Stimulated activated CD8-positive, alpha-beta memory T cell treated with anti-CD3 and anti-CD28 coated beads, Interleukin-15, amount 100 ng/mL, for 4 hours (primary cell): ENCODE results near the gene C2orf42.
A peak's percentile ranks its signal among the peaks of the same experiment; 100 is the strongest.
"Not testable (repeated sequence)": the region's sequence is repeated elsewhere in the genome, so short reads cannot be mapped to it uniquely, and the experiment has no call there.

Source experiments
- DNase-seq, 2 donors: peaks; one replicate each; pipeline ENCODE4 v3.0.0-alpha.2; 2020; ENCODE audit warnings: low read depth in 2 of 2

Gene C2orf42

DNA sequence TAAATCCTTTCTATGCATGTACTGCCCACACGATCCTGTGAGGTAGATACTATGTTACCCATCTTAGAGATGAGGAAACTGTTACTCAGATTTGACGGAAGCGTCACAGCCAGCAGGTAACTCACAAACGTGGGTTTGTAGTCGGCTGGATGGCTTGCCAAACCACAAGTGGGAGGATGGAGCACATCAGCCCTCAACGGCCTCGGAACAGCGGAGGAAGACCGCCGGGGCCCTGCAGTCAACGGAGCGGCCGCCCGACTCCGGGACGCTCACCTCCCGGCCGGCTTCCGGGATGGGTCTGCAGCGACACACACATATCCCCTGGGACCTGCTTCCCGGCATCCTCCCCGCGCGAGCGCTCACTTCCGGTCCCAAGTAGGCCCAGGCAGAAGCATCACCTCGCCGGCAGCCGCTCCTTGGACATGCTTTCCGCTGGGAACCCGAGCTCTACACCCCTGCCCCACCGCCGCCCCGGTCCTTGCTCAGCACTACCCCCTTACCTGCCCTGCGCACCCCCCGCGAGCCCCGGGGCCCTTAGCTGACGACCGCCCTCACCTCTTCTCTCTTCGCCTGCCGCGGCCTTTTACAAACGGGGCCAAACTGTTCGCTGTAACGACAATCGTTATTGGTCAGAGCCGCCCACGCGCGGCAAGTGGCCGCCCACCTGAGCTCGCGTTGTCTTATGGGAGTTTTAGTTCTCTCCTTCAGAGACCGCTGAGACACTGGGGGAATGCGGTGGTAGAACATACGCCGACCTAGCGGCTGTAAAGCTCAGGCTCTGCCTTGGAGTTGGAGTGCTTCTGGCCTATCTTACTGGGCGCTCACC is at the start of gene C2orf42:
Gene C2orf42, minus strand, starts transcription at position 602 of the 826 bp plus-strand sequence. CDS start 9,034 bp downstream, outside the sequence.
- DNase-seq = peak; percentile 95 to 96

DNA sequence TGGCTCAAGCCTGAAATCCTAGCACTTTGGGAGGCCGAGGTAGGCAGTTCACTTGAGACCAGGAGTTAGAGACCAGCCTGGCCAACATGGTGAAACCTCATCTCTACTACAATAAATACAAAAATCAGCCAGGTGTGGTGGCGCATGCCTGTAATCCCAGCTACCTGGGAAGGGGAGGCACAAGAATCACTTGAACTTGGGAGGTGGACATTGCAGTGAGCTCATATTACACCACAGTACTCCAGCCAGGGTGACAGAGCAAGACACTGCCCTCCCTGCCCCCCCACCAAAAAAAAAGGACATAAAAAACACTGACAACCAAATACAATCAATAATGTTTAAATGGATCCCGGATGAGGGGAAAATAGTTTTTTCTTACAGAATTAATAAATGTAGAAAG is 49.8 kb upstream of the C2orf42 start:
- no peak for DNase-seq

DNA sequence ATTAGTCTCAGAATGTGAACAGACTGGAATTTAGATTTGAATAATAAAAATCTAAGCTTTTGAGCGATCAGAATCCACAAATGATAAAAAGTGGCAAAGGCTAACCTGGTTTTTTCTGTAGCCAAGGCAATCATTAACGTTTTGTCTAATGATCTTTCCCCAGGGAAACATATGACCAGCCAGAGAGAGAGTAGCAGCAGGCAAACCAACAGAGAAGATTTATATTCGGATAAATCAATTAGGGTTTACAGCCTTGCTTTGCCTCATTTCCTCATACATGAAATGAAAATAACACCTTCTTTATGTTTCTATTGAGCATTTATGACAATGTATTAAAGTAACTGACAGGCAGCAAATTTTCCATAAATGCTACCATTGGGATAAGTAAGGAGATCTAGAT is 43.1 kb upstream of the C2orf42 start:
- no peak for DNase-seq

DNA sequence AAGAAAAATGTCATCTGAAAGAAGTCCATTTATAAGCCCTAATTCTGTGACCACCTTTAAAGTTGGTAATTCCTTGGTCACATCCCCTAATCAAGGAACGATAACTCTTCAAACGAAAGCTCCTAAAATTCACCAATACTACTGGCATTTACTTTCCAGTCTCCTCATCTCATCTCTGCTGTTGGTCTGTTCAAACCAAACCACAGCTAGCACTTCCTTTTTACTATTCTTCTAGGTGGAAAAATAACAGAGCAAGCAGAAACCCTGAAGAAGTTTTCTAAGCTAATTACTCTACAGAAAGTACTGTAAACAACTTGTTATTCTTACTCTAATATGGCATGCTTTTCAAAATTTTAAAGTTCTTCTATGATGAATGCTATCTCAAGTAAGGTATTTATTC is 36.0 kb upstream of the C2orf42 start:
- DNase-seq = no peak

DNA sequence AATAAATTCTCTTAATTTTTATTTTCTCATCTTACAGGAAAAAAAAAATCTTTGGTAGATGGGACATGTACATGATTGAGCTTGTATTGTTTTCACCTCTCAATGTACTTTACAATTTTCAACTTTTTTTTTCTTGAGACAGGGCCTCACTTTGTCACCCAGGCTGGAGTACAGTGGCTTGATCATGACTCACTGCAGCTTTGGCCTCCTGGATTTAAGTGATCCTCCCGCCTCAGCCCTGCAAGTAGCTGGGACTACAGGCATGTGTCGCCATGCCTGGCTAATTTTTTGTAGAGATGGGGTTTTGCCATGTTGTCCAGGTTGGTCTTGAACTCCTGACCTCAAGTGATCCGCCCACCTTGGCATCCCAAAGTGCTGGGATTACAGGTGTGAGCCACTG is 32.5 kb upstream of the C2orf42 start:
- not testable (repeated sequence) for DNase-seq

DNA sequence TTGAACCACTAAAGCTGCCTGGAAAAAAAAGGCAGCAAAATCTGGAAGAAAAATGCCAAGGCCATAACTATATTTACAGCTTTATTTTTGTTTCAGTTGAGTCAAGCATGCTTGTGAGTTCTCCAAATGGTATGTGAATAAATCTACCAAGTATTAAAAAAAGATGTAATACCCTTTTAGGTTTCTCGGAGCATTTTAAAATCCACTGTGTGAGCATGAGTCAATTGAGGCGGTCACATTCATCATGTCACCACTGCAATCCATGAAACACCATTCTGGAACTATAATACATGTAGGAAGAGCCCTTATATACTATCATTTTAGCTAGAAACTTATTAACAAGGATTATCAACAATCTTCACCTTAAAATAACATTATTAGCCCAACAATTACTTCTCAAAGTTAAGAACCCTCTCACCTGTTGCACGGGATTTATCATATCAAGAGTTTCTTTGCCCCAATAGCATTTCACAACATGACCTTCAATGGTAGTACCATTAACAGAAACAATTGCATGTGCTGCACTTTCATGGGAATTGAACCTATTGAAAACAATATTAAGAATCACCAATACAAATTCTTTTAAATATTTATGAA is 24.2 kb upstream of the C2orf42 start:
- no peak for DNase-seq

DNA sequence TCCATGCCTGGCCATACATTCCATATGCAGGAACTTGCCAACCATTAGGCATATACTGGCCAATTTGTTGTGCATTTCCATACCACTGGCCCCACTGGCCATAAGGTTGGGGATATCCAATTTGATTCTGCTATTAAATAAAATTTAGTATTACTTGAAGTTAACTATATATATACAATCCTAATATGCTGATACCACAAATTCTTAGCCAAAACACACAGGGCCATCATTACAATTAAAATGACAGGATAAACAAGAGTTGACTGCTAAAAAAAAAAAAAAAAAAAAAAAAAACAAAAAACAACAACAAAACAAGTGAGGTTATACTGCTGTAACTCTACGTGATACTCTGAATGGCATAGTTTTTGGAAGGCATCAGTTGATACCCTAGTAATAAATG is 23.5 kb upstream of the C2orf42 start:
- no peak for DNase-seq

DNA sequence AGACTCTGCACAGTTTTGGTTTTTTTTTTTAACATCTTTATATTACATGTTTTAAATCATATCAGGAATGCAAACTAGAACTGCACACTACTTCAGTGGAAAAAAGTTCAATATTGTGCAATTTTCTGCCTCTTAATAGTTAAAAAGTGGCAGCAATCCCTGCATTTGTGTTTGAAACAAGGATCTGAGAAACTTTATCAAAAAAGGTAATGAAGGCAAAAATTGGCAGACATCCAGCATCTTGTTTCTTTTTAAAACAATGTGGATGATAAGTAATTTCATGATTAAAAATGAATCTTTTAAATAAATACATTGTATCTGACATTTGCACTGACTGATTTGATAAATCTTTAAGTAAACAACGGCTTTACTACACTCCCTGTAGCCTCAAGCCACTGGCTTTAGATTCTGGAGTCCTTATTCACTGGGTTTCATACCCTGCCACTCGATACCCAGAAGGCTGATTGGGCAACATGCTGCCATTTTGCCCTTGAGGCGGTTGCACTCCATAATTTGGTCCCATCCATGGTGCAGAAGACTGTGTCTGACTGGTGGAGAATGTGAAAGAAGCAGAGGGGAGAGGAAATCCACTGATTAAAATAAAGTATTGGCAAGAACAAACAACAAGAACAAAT is 21.6 kb upstream of the C2orf42 start:
- DNase-seq = no peak

DNA sequence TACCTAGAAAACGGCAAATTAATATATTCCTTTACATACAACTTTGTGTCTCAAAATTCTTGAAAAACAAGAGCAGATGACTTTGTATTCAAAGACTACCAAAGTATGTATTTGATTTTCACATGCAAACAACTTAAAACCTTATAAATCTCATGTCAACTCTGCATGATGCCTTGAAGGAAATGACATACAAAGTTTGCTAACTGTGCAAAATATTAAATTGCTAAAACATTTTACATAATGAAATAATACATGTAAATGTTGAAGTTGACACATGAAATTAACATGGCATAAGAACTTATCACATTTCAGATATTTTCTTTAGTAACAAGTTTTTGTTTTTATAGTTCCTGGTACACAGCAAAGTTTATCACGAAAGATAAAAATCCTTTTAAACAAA is 20.8 kb upstream of the C2orf42 start:
- no peak for DNase-seq

DNA sequence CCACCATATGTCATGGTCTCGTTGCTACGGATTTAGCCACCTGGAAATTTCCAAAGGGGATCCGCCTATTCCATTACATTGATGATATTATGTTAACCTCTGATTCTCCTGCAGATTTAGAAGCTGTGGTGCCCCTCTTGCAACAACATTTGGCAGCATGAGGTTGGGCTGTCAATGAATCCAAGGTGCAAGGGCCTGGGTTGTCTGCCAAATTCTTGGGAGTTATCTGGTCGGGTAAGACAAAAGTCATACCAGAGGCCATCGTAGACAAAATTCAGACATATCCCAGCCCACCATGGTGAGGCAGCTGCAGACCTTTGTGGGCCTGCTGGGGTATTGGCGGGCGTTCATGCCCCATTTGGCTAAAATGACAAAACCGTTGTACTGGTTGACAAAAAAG is 13.6 kb upstream of the C2orf42 start:
- DNase-seq = no peak

DNA sequence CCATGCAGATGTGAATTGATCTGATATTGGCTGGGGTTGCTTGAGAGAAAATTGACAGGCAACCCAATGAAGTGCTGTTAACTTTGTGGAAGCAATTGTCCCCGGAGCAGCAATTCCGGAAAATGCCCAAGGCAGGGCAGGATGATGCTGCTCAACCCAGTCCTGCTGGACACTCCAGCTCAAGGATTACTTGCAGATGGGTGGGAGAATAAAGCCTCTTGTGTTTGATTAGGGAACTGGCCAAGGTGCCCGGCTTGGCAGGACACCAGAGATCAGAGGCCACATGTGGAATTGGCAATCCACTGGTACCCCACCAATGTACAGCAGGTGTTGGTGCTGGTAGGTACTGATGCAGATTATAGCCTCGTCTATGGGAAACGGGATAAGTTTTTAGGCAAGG is 12.3 kb upstream of the C2orf42 start:
- DNase-seq = no peak

DNA sequence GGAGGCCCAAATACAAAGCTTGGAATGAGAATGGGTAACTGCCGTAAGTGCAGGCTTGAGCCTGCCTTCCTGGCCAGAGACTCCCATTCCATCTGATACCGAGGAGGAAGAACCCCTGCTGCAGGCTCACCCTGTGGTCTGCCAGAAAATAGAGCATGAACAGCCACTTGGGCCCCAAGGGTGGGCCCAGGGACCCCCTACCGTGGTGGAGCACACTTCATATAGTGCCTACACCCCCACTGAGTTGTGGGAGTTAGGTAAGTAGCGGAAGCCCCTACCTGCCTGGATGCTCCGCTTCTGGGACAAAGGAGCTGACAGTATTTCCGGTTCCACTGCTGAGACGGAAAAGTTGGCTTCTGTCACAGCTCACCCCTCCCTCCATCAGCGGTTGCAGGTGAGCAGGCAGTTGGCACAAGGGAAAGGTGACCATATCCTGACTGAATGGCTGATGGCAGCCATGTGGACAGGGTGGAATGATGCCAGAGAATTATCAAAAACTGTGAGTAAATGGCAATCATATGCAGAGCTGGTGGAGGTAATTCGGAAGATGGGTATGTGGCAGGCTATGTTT is 11.5 kb upstream of the C2orf42 start:
- no peak for DNase-seq

DNA sequence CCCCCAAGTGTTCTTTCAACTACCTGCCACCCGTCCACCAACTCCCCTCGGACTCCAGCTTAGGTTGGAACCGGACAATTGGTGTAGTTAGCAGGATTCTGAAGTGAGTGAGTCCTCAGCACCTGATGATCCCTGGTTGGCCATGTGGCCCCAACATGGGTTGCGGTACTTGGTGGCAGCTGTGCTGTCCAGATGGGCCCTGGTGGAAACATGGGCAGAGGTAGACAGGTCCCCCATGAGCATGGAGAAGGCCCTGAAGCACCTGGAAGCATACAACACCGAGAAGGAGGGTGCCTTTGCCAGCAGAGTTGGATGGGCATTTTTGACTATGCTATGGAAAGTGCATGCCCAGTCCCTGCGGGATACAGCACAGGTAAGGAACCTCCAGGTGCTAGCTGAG is 11.0 kb upstream of the C2orf42 start:
- DNase-seq = no peak

DNA sequence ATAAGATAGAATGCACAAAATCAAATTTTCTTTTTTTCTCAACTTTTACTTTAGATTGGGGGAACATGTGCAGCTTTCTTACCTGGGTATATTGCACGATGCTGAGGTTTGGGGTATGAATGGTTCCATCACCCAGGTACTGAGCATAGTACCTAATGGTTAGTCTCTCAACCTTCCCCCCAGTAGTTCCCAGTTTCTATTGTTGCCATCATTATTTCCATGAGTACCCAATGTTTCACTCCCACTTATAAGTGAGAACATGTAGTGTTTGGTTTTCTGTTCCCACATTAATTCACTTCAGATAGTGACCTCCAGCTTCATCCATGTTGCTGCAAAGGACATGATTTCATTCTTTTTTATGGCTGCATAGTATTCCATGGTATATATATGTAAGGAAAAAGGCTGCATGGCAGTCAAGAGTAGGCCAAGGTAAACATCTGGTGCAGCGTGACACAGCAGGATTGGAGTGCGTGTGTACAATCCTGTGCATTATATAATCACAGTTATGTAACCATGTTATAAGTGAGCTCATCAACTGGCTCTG is 10.5 kb upstream of the C2orf42 start:
- DNase-seq = no peak

DNA sequence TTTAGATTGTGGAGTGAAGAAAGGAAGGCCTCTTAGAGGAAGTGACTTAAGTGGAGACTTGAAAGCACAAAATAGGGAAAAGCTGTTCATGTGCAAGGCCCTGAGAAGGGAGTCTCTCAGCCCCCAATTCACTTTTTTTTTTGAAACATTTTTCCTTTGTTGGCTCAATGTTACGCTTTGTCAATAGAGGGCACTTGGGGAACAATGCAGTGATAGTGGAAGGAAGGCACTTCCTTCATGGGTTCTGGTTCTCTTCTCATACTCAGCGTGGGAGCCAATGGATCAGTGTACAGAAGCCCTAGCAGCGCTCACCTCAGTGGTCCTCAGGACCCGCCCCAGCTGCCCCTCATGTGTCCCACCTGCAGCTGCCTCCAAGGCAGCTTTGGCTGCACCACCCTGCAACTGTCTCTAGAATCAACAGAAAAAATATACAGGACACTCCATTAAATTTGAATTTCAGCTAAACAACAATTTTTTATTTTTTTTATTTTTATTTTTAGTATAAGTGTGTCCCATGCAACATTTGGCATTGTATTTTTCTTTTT is 8.6 kb upstream of the C2orf42 start:
- no peak for DNase-seq

DNA sequence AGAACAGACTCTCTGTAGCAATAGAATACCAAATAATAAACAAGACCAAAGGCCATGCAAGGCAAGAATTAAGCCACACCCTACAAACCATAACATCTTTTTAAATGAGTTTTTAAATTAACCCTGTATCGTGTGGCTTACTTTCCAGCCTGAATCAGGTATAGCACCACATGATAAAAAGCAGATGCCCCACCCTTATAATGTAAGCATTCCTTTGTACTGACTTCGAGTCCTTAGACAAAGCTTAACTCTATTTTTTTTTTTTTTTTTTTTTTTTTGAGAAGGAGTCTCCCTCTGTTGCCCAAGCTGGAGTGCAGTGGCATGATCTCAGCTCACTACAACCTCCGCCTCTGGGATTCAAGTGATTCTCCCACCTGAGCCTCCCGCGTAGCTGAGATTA is 1.7 kb upstream of the C2orf42 start:
- no peak for DNase-seq

DNA sequence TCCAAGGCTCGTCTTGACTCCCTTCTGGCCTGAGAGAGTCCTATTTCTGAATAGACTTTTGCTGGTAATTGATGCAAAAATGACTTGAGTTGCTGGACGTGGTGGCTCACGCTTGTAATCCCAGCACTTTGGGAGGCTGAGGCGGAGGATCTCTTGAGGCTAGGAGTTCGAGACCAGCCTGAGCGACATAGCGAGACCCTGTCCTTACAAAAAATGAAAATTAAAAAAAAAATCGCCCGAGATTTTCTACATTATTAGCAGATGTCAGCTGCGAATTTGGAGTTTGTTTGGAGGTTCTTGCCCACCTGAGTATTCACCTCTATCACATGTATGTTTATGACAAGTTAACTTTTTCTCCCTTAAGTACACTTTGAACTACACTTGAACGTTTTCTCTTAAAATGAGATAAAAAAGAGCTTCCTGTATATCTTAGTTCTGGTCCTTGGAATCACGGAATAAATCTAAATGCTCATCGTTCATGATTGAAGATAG is 471 bp upstream of the C2orf42 start:
- DNase-seq = no peak

DNA sequence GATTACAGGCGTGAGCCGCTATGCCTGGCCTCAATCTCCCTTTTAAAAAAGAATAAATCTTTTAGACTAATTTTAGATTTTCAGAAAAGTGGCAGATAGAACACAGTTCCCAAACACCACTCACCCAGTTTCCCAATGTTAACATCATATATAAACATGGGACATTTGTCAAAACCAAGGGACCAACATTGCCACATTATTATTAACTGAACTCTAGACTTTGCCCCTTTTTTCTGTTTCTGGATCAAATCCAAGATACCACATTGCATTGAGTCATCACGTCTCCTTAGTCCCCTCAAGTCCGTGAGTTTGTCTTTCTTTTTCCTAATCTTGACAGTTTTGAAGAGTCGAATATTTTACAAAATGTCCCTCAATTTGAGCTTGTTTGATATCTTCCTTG is 2.4 kb downstream of the C2orf42 start:
- DNase-seq = no peak

DNA sequence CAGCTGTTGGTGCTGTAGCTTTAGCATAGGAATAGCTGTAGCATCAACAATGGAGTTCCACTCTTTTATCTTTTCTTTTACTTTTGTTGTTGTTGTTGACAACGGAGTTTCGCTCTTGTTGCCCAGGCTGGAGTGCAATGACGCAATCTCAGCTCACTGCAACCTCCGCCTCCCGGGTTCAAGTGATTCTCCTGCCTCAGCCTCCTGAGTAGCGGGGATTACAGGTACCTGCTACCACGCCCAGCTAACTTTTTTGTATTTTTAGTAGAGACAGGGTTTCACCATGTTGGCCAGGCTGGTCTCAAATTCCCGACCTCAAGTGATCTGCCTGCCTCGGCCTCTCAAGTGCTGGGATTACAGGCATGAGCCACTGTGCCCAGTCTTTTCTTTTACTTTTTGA is 3.6 kb downstream of the C2orf42 start:
- not testable (repeated sequence) for DNase-seq

DNA sequence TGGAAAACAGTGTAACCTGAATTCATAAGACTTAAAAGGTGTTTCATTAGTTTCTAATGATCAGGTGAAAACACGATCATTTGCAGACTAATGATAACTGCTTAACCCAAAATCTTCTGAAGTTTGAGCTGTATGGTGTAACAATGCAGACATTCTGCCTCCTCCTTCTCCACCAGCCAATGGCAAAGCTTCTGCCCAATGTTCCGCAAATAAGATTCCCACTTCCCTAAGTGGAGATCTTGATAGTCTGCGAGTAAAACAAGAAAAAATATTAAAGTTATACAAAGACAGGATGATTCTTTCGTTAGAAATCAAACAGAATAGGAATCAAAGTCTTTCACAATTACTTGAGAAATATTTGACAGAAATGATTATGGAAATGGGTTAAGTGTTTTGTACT is 8.1 kb downstream of the C2orf42 start:
- no peak for DNase-seq

DNA sequence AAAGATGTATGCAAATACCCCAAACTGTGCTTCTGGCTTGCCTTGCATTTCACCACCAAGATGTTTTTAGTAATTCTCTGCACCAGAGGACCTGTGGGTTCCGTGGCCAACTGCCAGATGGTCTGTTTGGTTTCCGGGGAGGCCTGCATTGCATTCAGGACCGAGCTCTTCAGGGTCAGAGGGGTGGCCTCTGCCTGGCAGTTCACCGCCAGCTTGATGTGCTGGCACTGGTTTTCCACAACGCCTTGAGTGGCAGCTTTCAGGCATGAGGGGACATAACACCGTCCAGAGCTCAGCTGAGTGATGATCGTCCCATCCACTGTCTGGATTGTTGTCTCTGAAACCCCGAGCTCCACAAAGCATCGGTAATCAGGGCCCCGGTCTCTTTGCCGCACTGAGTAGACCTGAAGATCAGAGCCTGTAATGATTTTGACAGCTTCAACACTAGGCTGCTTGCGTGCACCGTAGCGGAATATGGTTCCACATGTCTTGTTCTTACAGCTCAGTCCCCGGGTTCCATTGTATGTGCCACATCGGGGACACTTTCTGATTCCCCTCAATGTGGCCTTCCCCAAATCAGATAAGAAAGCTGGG is 9.4 kb downstream of the C2orf42 start:
- DNase-seq = no peak

DNA sequence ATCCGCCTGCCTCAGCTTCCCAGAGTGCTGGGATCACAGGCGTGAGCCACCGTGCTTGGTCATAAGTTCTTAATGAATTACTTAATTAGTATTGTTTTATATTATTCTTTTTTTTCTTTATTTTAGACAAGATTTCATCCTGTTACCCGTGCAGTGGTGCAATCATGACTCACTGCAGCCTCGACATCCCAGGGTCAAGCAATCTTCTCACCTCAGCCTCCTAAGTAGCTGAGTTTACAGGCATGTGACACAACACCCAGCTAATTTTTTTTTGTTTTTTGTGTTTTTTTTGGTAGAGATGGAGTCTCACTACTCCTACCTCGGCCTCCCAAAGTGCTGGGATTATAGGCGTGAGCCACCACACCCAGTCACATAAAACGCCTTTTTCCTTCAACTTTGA is 17.3 kb downstream of the C2orf42 start:
- DNase-seq = no peak
